H1 (cell line): ENCODE results near the gene CAMKMT. TPM values are rescaled to one million over a fixed set of nuclear protein-coding genes. Genes with fewer than 3 reads are reported as not detected.

Experiments
- CTCF ChIA-PET: fragments of 300-600 bp; sonication (Branson Sonifier 250); formaldehyde crosslinking; loops from one replicate; lab custom pipeline; 2021; ENCODE audit not compliant: partially characterized antibody; lab: Charles Lee
- POLR2A ChIA-PET: fragments of 300-600 bp; sonication (Branson Sonifier 250); formaldehyde crosslinking; loops from one replicate; lab custom pipeline; 2021; ENCODE audit warnings: inconsistent platforms; ENCODE audit not compliant: partially characterized antibody; lab: Charles Lee
- DNase-seq, 2 experiments: peaks; one replicate each; pipeline versions ENCODE4 v3.0.0 to v3.0.0-alpha.2; 2010 to 2022; ENCODE audit warnings: low spot score in 2 of 2, low read depth in 1 of 2, mixed read lengths in 1 of 2
- FAIRE-seq: peaks from 2 replicates; lab custom pipeline; 2011; peaks lifted over from hg19 to GRCh38; lab: Jason Lieb, UNC
- H2AFZ ChIP-seq: 2 replicates; pipeline ENCODE4 v1.8.1; 2012; ENCODE audit warnings: low read length, inconsistent platforms
- H2AK5ac ChIP-seq: 2 replicates; pipeline ENCODE4 v1.6.1; 2013; ENCODE audit warnings: low read depth, low read length
- H2BK120ac ChIP-seq: replicated peaks from 2 replicates; pipeline ENCODE3; 2013; ENCODE audit warnings: low read depth, low read length, inconsistent platforms
- H2BK12ac ChIP-seq: 2 replicates; pipeline ENCODE4 v1.6.1; 2013; ENCODE audit warnings: low read depth, low read length
- H2BK15ac ChIP-seq: 2 replicates; pipeline ENCODE4 v1.6.1; 2013; ENCODE audit warnings: low read length
- H2BK20ac ChIP-seq: 2 replicates; pipeline ENCODE4 v1.6.1; 2013; ENCODE audit warnings: low read length
- H2BK5ac ChIP-seq: 2 replicates; pipeline ENCODE4 v1.6.1; 2013; ENCODE audit warnings: low read depth, low read length
- H3K14ac ChIP-seq: 2 replicates; pipeline ENCODE4 v1.6.1; 2013; ENCODE audit warnings: inconsistent platforms; ENCODE audit not compliant: insufficient read length
- H3K18ac ChIP-seq: 2 replicates; pipeline ENCODE4 v1.6.1; 2013; ENCODE audit warnings: low read length; ENCODE audit errors: extremely low read depth
- H3K23ac ChIP-seq: 2 replicates; pipeline ENCODE4 v1.6.1; 2013; ENCODE audit warnings: inconsistent platforms; ENCODE audit not compliant: insufficient read length
- H3K23me2 ChIP-seq: 2 replicates; pipeline ENCODE4 v1.6.1; 2013; ENCODE audit warnings: low read depth, low read length
- H3K27ac ChIP-seq: 2 replicates; pipeline ENCODE4 v1.6.1; 2011; ENCODE audit warnings: low read depth, low read length, inconsistent platforms
- H3K27me3 ChIP-seq, 4 experiments: replicated peaks in 1 of 4; 1 replicate in 1 of 4; 2 replicates in 3 of 4; pipeline versions ENCODE4 v1.6.1 to v1.8.1; 2011 to 2013; ENCODE audit warnings: low read length in 3 of 4, mild to moderate bottlenecking in 3 of 4, inconsistent platforms in 2 of 4, mixed read lengths in 2 of 4, moderate library complexity in 1 of 4; ENCODE audit not compliant: control insufficient read depth in 3 of 4, insufficient read depth in 3 of 4; ENCODE audit errors: extremely low read depth in 1 of 4
- H3K36me3 ChIP-seq, 4 experiments: 2 replicates each; pipeline versions ENCODE4 v1.6.1 to v1.8.1; 2011 to 2013; ENCODE audit warnings: mild to moderate bottlenecking in 4 of 4, low read length in 3 of 4, moderate library complexity in 2 of 4, control low read depth in 1 of 4, inconsistent platforms in 1 of 4; ENCODE audit not compliant: insufficient read depth in 4 of 4, control insufficient read depth in 2 of 4
- H3K4ac ChIP-seq: replicated peaks from 2 replicates; pipeline ENCODE3; 2013; ENCODE audit warnings: low read length, low read depth, mixed read lengths, inconsistent platforms; ENCODE audit not compliant: insufficient read length
- H3K4me1 ChIP-seq, 4 experiments: replicated peaks in 1 of 4; 1 replicate in 1 of 4; 2 replicates in 3 of 4; pipeline versions ENCODE4 v1.6.1 to v1.8.1; 2011 to 2013; ENCODE audit warnings: low read length in 3 of 4, inconsistent platforms in 2 of 4, mixed read lengths in 1 of 4; ENCODE audit not compliant: insufficient read depth in 4 of 4, control insufficient read depth in 3 of 4
- H3K4me2 ChIP-seq, 2 experiments: 2 replicates each; pipeline versions ENCODE4 v1.6.1 to v1.8.1; 2011 to 2013; ENCODE audit warnings: low read depth in 2 of 2, low read length in 2 of 2, control low read depth in 1 of 2, inconsistent platforms in 1 of 2, mild to moderate bottlenecking in 1 of 2; ENCODE audit not compliant: insufficient read depth in 1 of 2
- H3K4me3 ChIP-seq, 4 experiments: fragments of 200-600, 300-600 bp in 1 of 4; sonication (generic), shearing (Covaris generic), sonication (Bioruptor Twin) in 1 of 4; 2 replicates each; pipeline versions ENCODE4 v1.5.1 to v1.8.1; 2011 to 2016; ENCODE audit warnings: low read length in 4 of 4, low read depth in 3 of 4, control low read depth in 2 of 4, inconsistent platforms in 2 of 4, mild to moderate bottlenecking in 2 of 4, mixed read lengths in 1 of 4, moderate library complexity in 1 of 4; ENCODE audit not compliant: insufficient read depth in 2 of 4; ENCODE audit errors: extremely low read depth in 1 of 4
- H3K56ac ChIP-seq: replicated peaks from 2 replicates; pipeline ENCODE3; 2013; ENCODE audit warnings: low read depth, mild to moderate bottlenecking, mixed read lengths, low read length, inconsistent platforms; ENCODE audit not compliant: insufficient read length
- H3K79me1 ChIP-seq: 2 replicates; pipeline ENCODE4 v1.6.1; 2013; ENCODE audit warnings: low read depth, low read length, control low read depth
- H3K79me2 ChIP-seq, 2 experiments: 2 replicates each; pipeline versions ENCODE4 v1.6.1 to v1.8.1; 2012 to 2013; ENCODE audit warnings: low read length in 2 of 2, mild to moderate bottlenecking in 2 of 2, inconsistent platforms in 1 of 2; ENCODE audit not compliant: insufficient read depth in 2 of 2, control insufficient read depth in 1 of 2
- H3K9ac ChIP-seq, 4 experiments: replicated peaks in 1 of 4; 1 replicate in 1 of 4; 2 replicates in 3 of 4; pipeline versions ENCODE4 v1.6.1 to v1.8.1; 2011 to 2013; ENCODE audit warnings: low read depth in 3 of 4, low read length in 3 of 4, control low read depth in 2 of 4, mild to moderate bottlenecking in 2 of 4, moderate library complexity in 2 of 4, inconsistent platforms in 1 of 4; ENCODE audit errors: extremely low read depth in 1 of 4
- H3K9me3 ChIP-seq, 2 experiments: 2 replicates each; pipeline versions ENCODE4 v1.6.1 to v1.8.1; 2012 to 2013; ENCODE audit warnings: mild to moderate bottlenecking in 2 of 2, moderate library complexity in 2 of 2, control low read depth in 1 of 2, inconsistent platforms in 1 of 2, low read depth in 1 of 2, low read length in 1 of 2, mixed read lengths in 1 of 2; ENCODE audit not compliant: insufficient read depth in 2 of 2
- H4K20me1 ChIP-seq, 2 experiments: replicated peaks in 1 of 2; 2 replicates each; pipeline versions ENCODE3 to v1.8.1; 2011 to 2013; ENCODE audit warnings: inconsistent platforms in 2 of 2, low read length in 2 of 2, mild to moderate bottlenecking in 1 of 2; ENCODE audit not compliant: insufficient read depth in 2 of 2, control insufficient read depth in 1 of 2
- H4K5ac ChIP-seq: 2 replicates; pipeline ENCODE4 v1.6.1; 2013; ENCODE audit warnings: low read length, low read depth, mixed read lengths, inconsistent platforms; ENCODE audit not compliant: insufficient read length
- H4K8ac ChIP-seq: 2 replicates; pipeline ENCODE4 v1.8.0; 2013; ENCODE audit warnings: mild to moderate bottlenecking, moderate library complexity, low read length, inconsistent platforms; ENCODE audit not compliant: insufficient read depth; ENCODE audit errors: extremely low read depth
- H4K91ac ChIP-seq: replicated peaks from 2 replicates; pipeline ENCODE3; 2013; ENCODE audit warnings: low read length, mixed read lengths, inconsistent platforms; ENCODE audit not compliant: insufficient read length
- BRCA1 ChIP-seq: IDR thresholded peaks from 2 replicates; pipeline ENCODE4 v1.6.1; 2012; ENCODE audit warnings: low read depth, low read length, improper control_type of control experiment
- KDM1A ChIP-seq: fragments of 200-600, 300-600 bp; sonication (generic); IDR thresholded peaks from 2 replicates; pipeline ENCODE4 v1.7.1; 2016; ENCODE audit warnings: mild to moderate bottlenecking, low read length, borderline replicate concordance
- NRF1 ChIP-seq: IDR thresholded peaks from 2 replicates; pipeline ENCODE4 v1.6.1; 2011; ENCODE audit warnings: mild to moderate bottlenecking, low read depth, low read length, improper control_type of control experiment
- PHF8 ChIP-seq: fragments of 200-600 bp; sonication (generic); conservative IDR thresholded peaks from 2 replicates; pipeline ENCODE4 v1.7.1; 2012; ENCODE audit warnings: low read depth, mild to moderate bottlenecking, inconsistent platforms, low read length, moderate library complexity
- YY1 ChIP-seq: IDR thresholded peaks from 2 replicates; pipeline ENCODE4 v1.6.1; 2011; ENCODE audit warnings: low read depth, mild to moderate bottlenecking, low read length
- WGBS, 2 experiments: shearing (Covaris generic) in 1 of 2; methylation state at CpG; one replicate each; pipeline versions ENCODE4 v1.1.6 to v1.1.7; 2013 to 2015; ENCODE audit warnings: low lambda C conversion rate in 2 of 2, mixed read lengths in 2 of 2, inconsistent platforms in 1 of 2, low coverage in 1 of 2, missing lambda C conversion rate in 1 of 2; ENCODE audit not compliant: insufficient replicate concordance in 2 of 2, insufficient coverage in 1 of 2, insufficient read length in 1 of 2; ENCODE audit errors: extremely low coverage in 1 of 2, missing lambda C conversion rate in 1 of 2; 5-methylcytosine and 5-hydroxymethylcytosine counted together
- polyA plus RNA-seq, 7 experiments: library from polyadenylated mRNA; depleted of rRNA in 3 of 7; stranded (reverse) in 5 of 7; unstranded in 2 of 7; fragments of >200 nt in 5 of 7; fragments of 200-250 nt in 2 of 7; gene quantifications; 1 replicate in 5 of 7; 2 replicates in 1 of 7; 4 replicates in 1 of 7; pipeline versions ENCODE4 v1.2.1 to v1.2.3, GENCODE V29; 2011 to 2013; ENCODE audit warnings: missing spikeins in 2 of 7, mixed read lengths in 2 of 7
- total RNA-seq: library from RNA; stranded (reverse); fragmentation: NEBNext Ultra II Directional; extraction: Animal tissue kit (Norgen Biotek cat#: 25700); gene quantifications from 2 replicates; pipeline ENCODE4 v1.2.1, GENCODE V29; 2021
- TF ChIP-seq, protein P1 (sequence below), 3 experiments: IDR thresholded peaks; 1 replicate in 2 of 3; 2 replicates in 1 of 3; pipeline versions ENCODE4 v1.5.1 to v1.6.1; 2011; ENCODE audit warnings: low read length in 3 of 3, mild to moderate bottlenecking in 3 of 3, inconsistent platforms in 2 of 3, low read depth in 1 of 3, moderate library complexity in 1 of 3; ENCODE audit not compliant: insufficient read depth in 1 of 3; ENCODE audit errors: control extremely low read depth in 1 of 3

CAMKMT gene
- total and polyA plus RNA-seq, 2 of the 8 experiments (the other 6 are each of a cell fraction or from before 2014, with no cell fraction given): 14.7 to 22.4 TPM

DNA sequence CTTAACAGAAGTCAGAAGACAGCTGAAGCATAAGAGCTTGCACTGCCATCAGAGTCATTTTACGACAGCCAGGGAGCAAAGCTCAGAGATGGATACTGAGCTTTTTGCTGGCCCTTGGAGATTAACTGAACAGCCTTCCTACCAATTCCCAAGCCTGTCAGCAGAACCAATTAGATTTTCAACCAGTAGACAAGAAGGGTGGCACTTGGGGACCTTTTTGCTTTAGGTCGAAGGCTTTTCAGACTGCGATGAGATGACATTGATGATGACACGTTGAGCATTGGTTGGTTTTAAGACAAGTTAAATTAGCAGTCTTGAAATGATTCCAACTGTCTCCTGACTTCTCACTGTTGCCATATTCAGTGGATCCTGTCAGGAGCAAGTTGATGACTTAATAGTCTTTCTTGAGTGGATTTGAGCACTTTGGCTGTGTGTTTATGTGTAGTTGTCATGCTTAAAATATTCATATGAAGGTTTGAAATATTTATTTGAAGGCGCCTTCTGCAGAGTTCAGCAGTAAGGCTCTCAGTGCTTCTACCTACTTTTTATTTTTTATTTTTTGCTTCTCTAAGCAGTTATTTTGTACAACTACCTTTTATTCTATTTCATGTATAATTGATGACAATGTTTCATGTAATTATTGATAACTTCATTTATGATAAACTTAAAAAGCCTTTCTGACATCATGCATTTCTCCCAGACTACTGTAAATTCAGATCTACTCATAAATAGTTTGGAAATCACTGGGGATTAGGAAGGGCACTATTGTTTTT, 256.7 kb downstream of the CAMKMT start:
- Histone ChIP-seq H2BK120ac (peak overlapping the region; percentile 18), H2BK5ac (no peak overlapping the region), H3K4me2 (no peak overlapping the region), H2AFZ (no peak overlapping the region), H2AK5ac (no peak overlapping the region), H3K79me2 (no peaks in the 10 kb centered on the region), H3K27ac (no peak overlapping the region), H3K4ac (no peak overlapping the region), H3K9ac (no peak overlapping the region), H4K8ac (no peak overlapping the region), H4K20me1 (peaks cover 0 to 1% of the 10 kb centered on the region in 2 experiments), H3K23ac (no peak overlapping the region), H3K23me2 (no peaks in the 10 kb centered on the region), H2BK20ac (no peak overlapping the region), H3K79me1 (peaks cover 2% of the 10 kb centered on the region), H3K9me3 (no peaks in the 10 kb centered on the region), H2BK12ac (no peak overlapping the region), H3K18ac (no peak overlapping the region), H4K5ac (no peak overlapping the region), H3K36me3 (no peaks in the 10 kb centered on the region), H3K56ac (no peak overlapping the region), H2BK15ac (no peak overlapping the region), H4K91ac (no peak overlapping the region), H3K4me3 (no peak overlapping the region), H3K4me1 (peaks cover 2 to 6% (median 5%) of the 10 kb centered on the region in 4 experiments; a peak in 6 of 7 replicates), H3K14ac (no peak overlapping the region), H3K27me3 (no peaks in the 10 kb centered on the region)
- ChIA-PET CTCF (interaction anchor here (1.3 kb wide), 1 partner anchor 39 kb away, joined by 5 read pairs; no protein-coding TSS in a partner anchor), POLR2A (no interaction called here)
- FAIRE-seq: no peak
- no peak for DNase-seq
- 95% methylated on average over 5 of the region's 5 CpGs; no CpG with 5 or more reads in 1 of the 2 experiments for WGBS, 2 experiments
- TF ChIP-seq, protein P1, sequence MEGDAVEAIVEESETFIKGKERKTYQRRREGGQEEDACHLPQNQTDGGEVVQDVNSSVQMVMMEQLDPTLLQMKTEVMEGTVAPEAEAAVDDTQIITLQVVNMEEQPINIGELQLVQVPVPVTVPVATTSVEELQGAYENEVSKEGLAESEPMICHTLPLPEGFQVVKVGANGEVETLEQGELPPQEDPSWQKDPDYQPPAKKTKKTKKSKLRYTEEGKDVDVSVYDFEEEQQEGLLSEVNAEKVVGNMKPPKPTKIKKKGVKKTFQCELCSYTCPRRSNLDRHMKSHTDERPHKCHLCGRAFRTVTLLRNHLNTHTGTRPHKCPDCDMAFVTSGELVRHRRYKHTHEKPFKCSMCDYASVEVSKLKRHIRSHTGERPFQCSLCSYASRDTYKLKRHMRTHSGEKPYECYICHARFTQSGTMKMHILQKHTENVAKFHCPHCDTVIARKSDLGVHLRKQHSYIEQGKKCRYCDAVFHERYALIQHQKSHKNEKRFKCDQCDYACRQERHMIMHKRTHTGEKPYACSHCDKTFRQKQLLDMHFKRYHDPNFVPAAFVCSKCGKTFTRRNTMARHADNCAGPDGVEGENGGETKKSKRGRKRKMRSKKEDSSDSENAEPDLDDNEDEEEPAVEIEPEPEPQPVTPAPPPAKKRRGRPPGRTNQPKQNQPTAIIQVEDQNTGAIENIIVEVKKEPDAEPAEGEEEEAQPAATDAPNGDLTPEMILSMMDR (IDR thresholded peaks at IDR 0.05; ENCODE audit: control extremely low read depth in 1 of 3, insufficient read depth in 1 of 3, low read depth in 1 of 3, low read length in 3 of 3): no peak
- no peak for TF ChIP-seq NRF1
- no peak for TF ChIP-seq YY1
- TF ChIP-seq KDM1A: no peak
- no peak for TF ChIP-seq BRCA1
- TF ChIP-seq PHF8: no peak
